Measurements from ENCODE around the gene CTNND2. TPM values are rescaled to one million over a fixed set of nuclear protein-coding genes. Genes with fewer than 3 reads are reported as not detected.

Gene CTNND2
- total RNA-seq, 1 experiment from 2014 or later: not detected

GRCh38 chr5:11012295-11012694, 892.0 kb downstream of the CTNND2 start:
- Mint-ChIP-seq H3K4me3 (ENCODE audit: unreplicated experiment) (no peak overlapping the region), H3K27ac (ENCODE audit: low read depth, unreplicated experiment) (no peak overlapping the region), H3K36me3 (ENCODE audit: insufficient read depth, unreplicated experiment) (no peaks in the 10 kb centered on the region), H3K9me3 (ENCODE audit: unreplicated experiment) (no peaks in the 10 kb centered on the region), H3K4me1 (ENCODE audit: insufficient read depth, unreplicated experiment) (no peaks in the 10 kb centered on the region), H3K27me3 (ENCODE audit: insufficient read depth, unreplicated experiment) (peaks cover 42% of the 10 kb centered on the region)
- POLR2A ChIA-PET: no interaction called here
- TF ChIP-seq CTCF (IDR thresholded peaks at IDR 0.05; ENCODE audit: unreplicated experiment): no peak
- BruUV-seq (replicated peaks): no TSS peak
- CTCF ChIA-PET: no interaction called here
- DNase-seq (ENCODE audit: unreplicated experiment): no peak
- intact Hi-C loops (cut with micrococcal nuclease): no loop called here

- POLR2A ChIA-PET: interaction anchor here (1.0 kb wide), 1 partner anchor 225 kb away, joined by 3 read pairs; no protein-coding TSS in a partner anchor
- peaks cover 7% of the 10 kb centered on the region for H3K9me3 Mint-ChIP-seq (ENCODE audit: unreplicated experiment)
- no TSS peak for BruUV-seq (replicated peaks)
- CTCF ChIA-PET: no interaction called here
- no peak overlapping the region for H3K4me3 Mint-ChIP-seq (ENCODE audit: unreplicated experiment)
- no peaks in the 10 kb centered on the region for H3K36me3 Mint-ChIP-seq (ENCODE audit: insufficient read depth, unreplicated experiment)
- intact Hi-C loops (cut with micrococcal nuclease): no loop called here
- no peak overlapping the region for H3K27ac Mint-ChIP-seq (ENCODE audit: low read depth, unreplicated experiment)
- no peak for DNase-seq (ENCODE audit: unreplicated experiment)
- H3K27me3 Mint-ChIP-seq (ENCODE audit: insufficient read depth, unreplicated experiment): peaks cover 42% of the 10 kb centered on the region
- no peak for TF ChIP-seq CTCF (IDR thresholded peaks at IDR 0.05; ENCODE audit: unreplicated experiment)
- no peaks in the 10 kb centered on the region for H3K4me1 Mint-ChIP-seq (ENCODE audit: insufficient read depth, unreplicated experiment)
Observed at GRCh38 chr5:11010429-11011210, 893.6 kb downstream of the CTNND2 start.

DNA sequence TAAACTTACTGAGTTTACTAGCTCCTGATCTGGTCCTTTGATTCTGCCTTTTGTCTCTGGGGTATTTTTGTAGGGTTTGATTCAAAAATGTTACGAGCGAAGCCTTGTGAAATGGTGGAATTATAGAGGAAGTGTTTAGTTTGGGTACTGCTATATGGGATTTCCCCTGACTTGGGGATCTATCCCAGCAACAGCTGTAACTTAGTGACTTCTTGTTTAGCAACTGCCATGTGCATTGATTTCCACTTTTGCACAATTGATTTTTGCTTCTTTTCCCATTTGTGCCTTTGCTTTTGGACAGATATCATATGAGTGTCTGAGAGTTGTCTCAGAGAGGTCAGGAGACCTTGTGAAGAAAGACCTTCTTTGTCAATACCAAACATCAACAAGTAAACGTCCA, 894.7 kb downstream of the CTNND2 start:
- H3K27ac Mint-ChIP-seq (ENCODE audit: low read depth, unreplicated experiment): no peak overlapping the region
- POLR2A ChIA-PET: interaction anchor here (1.0 kb wide), 1 partner anchor 224 kb away, joined by 3 read pairs; no protein-coding TSS in a partner anchor
- H3K9me3 Mint-ChIP-seq (ENCODE audit: unreplicated experiment): peaks cover 7% of the 10 kb centered on the region

More for the DNA sequence above, 894.7 kb downstream of the CTNND2 start:
- no peak for TF ChIP-seq CTCF (IDR thresholded peaks at IDR 0.05; ENCODE audit: unreplicated experiment)
- CTCF ChIA-PET: interaction anchor here (0.6 to 0.7 kb wide), 2 partner anchors 24 to 66 kb away, joined by 3 to 6 read pairs; no protein-coding TSS in a partner anchor
- Mint-ChIP-seq H3K27me3 (ENCODE audit: insufficient read depth, unreplicated experiment) (peaks cover 42% of the 10 kb centered on the region), H3K4me1 (ENCODE audit: insufficient read depth, unreplicated experiment) (no peaks in the 10 kb centered on the region), H3K4me3 (ENCODE audit: unreplicated experiment) (no peak overlapping the region), H3K36me3 (ENCODE audit: insufficient read depth, unreplicated experiment) (no peaks in the 10 kb centered on the region)
- BruUV-seq (replicated peaks): no TSS peak
- intact Hi-C loops (cut with micrococcal nuclease): no loop called here
- no peak for DNase-seq (ENCODE audit: unreplicated experiment)

Data from MCF 10A (cell line).